Cortex of kidney (tissue), 1 donor: Measurements from ENCODE around the gene CSRP2.

Experiments used
- DNase-seq: peaks from one replicate; lab custom pipeline; 2025; lab: John Stamatoyannopoulos, UW

CSRP2 gene

DNA sequence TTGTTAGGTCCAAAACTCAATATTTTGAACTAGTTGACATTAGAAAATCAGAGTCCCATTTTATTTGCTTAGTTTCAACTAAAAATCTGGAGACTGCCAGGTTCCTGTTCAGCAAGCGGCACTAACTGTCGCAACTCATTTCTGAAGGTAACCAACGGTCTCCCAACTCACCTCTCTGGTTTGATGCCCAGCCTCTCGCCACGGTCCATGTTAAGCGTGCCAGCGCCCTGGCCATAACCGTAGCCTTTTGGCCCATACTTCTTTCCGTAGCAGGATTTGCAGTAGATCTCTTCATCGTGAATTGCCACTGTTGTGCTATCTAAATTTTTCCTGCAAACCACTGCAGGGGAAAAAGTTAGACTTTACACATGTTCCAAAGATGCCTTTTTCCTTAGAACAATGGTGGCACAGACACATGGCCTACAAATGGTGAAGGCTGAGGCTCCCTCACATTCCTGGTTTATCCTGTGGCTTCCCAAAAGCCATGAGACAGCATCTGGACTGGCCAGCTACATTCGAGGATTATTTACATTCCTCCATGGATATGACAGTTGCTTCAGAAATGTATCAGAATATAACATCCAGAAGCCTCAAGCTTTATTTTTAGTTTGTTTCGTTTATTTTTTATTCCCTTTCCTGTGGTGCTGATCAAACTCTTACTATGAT is 15.7 kb downstream of the CSRP2 start:
- DNase-seq = no peak

DNA sequence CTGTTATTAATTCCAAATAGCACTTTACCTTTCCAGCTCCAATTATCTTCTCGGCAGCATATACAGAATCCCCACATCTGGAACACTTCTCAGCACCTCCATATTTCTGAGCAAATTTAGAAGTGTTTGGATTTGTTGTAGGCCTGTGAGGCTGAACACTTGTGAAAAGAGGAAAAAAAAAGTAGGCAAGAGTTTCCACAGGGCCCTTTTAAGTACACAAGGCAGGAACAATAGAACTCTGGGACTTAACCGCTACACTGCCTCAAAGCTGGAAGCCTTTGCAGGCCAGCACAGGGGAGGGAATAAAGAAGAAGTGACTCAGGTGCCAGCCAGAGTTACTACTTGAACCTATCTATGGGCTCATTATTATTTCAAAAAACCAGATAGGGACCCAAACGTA is 18.6 kb downstream of the CSRP2 start:
- no peak for DNase-seq

DNA sequence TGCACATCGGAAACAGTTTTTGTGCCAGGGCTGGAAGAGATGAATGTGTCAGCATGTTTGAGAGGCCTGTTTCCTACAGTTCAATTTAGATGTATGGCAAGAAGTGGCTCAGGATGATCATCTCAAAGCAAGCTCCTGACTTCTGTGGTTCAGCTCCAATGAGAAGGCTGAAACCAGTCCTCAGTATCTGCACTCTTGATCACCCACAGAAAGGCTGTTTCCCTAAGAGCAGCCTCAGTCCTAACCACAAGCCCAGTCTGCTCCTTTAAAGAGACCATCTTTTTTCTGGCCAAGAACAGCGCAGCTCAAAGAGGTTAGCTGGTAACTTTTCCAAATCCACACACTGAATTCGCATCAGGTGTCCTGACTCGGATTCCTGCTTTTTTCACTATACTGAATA is 19.2 kb downstream of the CSRP2 start:
- no peak for DNase-seq

DNA sequence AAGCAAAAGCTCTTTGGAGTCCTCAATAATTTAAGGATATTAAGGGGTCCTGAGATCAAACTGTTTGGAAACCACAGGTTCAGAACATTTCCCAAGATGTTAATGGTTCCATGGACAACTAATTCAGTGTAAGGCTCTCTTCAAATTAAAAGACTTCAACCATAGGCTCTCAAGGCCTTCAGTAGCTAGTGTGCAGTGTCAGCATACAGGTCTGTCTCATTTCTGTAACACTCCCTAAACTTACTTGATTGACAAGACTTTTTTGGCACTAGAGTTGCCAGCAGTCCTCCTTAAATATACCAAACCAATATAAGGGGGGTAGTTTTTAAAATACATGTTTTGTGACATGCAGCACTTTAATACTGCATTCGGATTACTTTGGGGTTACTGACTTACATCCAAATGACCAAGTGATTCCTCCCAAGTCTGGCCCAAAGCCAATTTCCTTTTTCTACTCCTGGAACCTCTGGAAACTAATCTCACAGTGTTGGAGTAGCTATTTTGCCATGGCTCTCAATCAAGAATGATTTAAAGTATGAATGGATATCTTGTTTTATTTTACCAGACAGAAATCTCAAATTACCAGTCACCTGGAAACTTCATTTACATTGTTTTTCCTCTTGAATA is 22.7 kb downstream of the CSRP2 start:
- DNase-seq = no peak

DNA sequence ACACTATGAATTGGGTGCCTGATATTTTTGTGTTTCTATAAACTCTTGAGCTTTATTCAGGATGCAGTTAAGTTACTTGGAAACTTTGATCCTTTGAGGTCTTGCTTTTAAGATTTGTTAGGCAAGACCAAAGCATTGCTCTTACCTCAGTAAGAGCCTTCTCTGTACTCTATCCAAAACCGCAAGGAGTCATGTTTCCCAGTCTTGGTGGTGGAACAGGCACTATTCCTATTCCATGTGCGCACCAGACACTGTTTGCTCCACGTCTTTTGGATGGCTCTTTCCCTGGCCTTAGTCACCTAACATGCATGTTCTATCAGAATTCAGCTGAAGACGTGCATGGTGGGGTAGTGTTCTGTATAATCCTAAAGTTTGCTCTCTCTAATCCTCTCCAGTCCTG is 23.5 kb downstream of the CSRP2 start:
- no peak for DNase-seq

DNA sequence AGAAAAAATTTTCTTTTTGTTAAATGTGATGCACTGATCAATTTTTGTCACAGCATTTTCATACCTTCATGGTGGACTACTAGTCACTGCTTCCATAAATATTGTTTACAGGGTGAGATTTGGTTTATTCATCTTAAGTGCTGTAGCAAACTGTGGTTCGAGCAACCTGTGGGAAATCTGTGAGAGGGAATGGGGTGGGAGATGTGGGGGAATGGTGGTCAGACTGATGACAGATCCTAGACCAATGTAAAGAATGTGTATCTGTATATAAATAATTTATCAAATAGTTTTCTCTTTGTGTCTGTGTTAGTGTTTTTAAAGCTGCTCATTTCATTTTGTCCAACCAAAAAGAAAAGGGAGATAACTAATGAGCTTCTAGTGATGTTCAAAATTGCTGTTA is 26.7 kb downstream of the CSRP2 start:
- no peak for DNase-seq

DNA sequence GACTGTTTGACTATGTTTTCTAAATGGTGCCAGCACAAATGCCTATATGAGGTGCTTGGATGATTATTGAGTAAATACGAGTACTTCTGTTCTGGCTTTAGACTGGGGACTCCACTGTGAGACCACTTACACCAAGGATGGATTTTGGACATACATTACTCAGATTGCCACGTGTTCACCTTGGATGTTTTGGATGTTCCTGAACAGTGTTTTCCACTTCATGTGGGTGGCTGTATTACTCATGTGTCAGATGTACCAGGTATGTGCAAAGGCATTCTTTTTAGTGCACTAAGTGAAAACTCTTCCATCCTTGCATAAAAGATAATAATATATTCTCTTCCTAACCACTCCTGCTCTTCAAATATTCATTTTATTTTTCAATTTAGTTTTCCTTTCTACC is 30.7 kb downstream of the CSRP2 start:
- no peak for DNase-seq

DNA sequence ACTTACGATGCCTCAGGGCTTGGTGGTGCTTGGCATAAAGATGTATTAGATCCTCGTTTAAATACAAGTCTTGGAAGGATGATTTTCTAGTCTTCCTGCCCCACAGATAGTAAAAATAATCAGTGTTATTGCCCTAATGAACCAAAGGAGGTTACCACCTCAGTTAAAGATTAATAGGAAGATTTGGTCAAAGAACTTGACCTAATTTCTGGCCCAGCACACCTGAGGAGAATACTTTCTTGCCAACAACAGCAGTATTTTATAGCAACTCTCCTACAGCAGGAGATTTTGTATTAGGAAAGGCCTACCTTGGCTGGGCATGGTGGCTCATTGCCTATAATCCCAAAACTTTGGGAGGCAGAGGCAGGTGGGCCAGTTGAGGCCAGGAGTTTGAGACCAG is 31.6 kb downstream of the CSRP2 start:
- no peak for DNase-seq

DNA sequence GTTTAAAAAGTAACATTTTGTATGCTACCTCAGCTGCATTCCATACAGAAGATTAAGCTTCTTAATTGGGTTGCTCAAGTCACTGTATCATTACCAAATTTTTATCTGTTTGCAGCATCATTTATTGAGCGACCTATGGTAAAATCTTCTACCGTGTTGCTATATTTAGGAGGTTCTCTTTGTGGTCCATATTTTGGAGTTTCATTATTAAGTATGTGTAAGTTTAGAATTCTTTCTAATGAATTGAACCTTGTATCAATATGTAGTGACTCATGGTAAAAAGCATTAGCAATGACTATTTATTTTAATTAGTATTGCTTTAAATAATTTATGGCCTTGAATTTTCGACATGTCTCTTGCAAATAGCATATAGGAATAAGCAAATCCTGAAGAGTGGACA is 42.2 kb downstream of the CSRP2 start:
- no peak for DNase-seq

DNA sequence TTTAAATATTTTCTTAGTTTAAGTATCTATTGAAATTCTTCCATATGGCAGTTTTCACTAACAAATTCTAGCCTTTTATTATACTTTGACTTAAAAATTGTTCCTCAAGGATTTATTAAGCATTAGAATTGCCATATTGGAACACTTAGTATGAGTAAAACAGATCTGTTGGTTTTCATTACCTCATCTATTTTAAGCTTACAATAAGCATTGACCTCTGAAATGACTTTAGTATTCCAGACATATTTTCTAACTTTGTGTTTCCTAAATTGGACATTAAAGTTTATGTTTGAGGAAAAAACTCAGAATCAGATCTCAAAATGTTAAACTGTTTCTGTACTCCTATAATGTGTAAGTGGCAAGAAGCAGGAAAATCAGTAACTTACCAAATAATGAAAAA is 48.4 kb downstream of the CSRP2 start:
- no peak for DNase-seq

DNA sequence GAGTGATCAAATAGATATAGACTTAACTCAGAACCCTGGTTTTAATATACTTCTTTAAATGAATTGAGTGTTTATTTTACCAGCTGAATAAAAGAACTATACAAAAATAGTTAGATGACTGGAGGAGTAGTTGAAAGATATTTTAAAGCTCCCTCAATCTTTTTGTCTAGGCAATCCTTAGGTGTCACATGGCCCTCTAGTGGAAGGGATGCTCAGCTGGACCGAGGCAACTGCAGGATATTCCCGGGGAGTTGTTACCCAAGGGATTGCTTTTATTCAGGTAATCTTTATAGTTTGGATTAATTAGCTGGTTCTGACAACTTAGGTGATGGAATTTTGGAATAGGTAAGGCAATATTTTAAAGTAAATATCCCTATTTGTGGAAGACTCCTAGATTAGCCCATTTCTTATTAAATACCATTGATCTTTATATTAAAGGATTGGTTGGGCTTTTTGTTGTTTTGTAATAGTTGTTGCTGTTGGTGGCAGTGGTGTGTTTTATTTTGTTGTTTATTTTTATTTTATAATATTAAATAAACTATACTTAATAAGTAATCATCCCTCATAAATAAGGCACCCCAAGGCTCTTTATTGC is 57.8 kb downstream of the CSRP2 start:
- no peak for DNase-seq

DNA sequence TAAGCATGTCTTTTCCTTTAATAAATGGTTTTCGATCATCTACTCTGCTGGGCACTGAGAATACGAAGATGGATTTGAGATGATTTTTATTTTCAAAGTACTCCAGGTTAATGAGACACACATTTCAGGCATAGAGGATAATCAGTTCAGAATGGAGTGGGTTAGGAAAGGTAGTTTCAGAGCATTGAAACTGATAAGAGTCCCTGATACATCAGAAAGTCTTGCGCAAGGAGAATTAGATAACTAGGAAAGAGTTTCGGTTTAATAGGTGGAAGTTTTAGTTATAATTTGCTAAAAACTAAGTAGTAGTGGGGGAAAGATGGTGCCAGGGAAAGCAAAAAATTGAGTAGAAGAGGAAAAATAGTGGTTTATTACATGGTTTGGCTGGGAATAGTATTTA is 64.8 kb downstream of the CSRP2 start:
- DNase-seq = no peak

DNA sequence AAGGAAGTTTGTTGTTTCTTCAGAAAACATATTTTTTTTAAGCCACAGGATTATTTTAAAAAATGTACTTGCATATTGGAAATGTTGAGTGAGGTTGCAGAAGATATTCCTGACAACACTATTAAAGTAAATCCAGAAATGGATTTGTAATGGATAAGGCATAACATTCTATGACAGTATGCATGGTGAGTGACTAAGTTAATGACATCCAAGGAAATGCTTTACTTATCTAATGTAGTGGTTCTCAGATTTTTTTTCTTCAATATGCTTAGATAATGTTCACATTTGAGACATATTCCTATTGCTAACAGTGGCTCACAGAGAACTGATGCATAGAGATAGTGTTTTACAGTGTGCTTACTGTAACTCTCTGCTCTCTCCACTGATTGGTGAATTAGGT is 65.6 kb downstream of the CSRP2 start:
- DNase-seq = no peak

DNA sequence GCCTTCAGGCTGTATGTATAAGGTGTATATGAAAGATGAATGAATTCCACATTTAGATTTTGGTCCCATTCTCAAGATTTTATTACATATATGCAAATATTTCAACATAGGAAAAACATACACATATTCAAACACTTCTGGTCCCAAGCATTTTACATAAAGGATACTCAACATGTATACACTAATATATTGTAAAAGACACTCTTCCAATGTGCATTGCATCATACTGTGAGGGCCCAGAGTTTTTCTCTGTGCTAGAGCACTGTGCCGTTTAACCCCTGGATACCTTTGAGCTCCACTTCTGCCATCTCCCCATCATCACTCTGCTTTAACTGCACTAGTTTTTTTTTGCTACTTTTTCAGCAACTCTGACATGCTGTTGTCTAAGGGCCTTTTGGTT is 66.8 kb downstream of the CSRP2 start:
- DNase-seq = no peak

DNA sequence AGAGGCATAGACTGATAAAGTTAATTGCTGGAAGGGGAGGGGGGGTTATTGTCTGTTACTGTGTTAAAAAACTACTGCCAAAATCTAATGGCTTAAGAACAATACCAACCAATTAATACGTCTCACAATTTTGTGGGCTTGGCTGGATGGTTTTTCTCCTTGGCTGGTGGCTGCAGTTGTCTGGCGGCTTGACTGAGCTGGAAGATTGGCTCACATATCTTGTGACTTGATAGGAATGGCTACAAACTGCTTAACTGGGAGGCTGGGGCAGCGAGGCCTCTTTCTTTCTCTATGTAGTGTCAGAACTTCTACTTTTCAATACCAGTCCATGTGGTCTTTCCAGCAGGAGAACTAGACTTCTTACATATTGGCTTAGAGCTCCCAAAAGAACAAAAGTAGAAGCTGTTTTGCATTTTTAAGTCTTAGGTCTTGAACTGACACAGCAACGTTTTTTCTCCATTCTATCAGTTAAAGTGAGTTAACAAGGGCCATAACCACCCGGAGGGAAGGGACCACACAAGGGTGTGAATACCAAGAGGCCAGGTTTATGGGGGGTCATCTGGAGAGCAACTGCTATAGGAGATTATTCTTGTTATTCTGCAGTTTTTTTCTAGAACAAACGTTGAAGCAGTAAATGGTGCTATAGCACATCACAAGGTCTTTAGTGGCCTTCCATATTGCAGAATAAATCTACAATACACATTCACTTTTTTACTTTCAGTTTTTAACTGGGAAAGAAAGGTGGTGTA is 68.0 kb downstream of the CSRP2 start:
- DNase-seq = no peak
